Measurements from ENCODE around the gene PKD1L1. TPM values are rescaled to one million over a fixed set of nuclear protein-coding genes. Genes with fewer than 3 reads are reported as not detected.
"Not testable (repeated sequence)": the region's sequence is repeated elsewhere in the genome, so short reads cannot be mapped to it uniquely, and the experiment has no call there.

The PKD1L1 gene
- polyA plus RNA-seq, 4 donors = 0.42 to 1.2 TPM; not detected in 2

- Histone ChIP-seq H3K4me1 (ENCODE audit: control insufficient read depth in 3 of 3, insufficient read depth in 2 of 3, low read depth in 1 of 3, low read length in 2 of 3) (peaks cover 2 to 27% (median 2%) of the 10 kb centered on the region in 3 donors), H3K9me3 (ENCODE audit: control insufficient read depth in 2 of 2, insufficient read depth in 1 of 2, low read depth in 1 of 2, low read length in 1 of 2) (no peaks in the 10 kb centered on the region), H3K27me3 (ENCODE audit: control insufficient read depth in 3 of 3, insufficient read depth in 3 of 3, low read length in 3 of 3) (no peaks in the 10 kb centered on the region), H3K27ac (ENCODE audit: low read depth in 1 of 3, low read length in 2 of 3) (no peak overlapping the region), H3K36me3 (ENCODE audit: control insufficient read depth in 3 of 3, insufficient read depth in 2 of 3, low read depth in 1 of 3, low read length in 3 of 3) (no peaks in the 10 kb centered on the region), H3K4me3 (ENCODE audit: low read depth in 1 of 3, low read length in 3 of 3) (no peak overlapping the region)
- FAIRE-seq (no peak), DNase-seq (no peak)
- 89 to 92% (median 90%) methylated on average over 8 of the region's 8 CpGs for WGBS, 3 donors
These were observed 4.4 kb downstream of the PKD1L1 start for GRCh38 chr7:47943676-47944474.

- not testable (repeated sequence) for H3K27me3 ChIP-seq (ENCODE audit: control insufficient read depth in 3 of 3, insufficient read depth in 3 of 3, low read length in 3 of 3); H3K9me3 ChIP-seq (ENCODE audit: control insufficient read depth in 2 of 2, insufficient read depth in 1 of 2, low read depth in 1 of 2, low read length in 1 of 2); FAIRE-seq; DNase-seq; H3K27ac ChIP-seq (ENCODE audit: low read depth in 1 of 3, low read length in 2 of 3); H3K4me3 ChIP-seq (ENCODE audit: low read depth in 1 of 3, low read length in 3 of 3); H3K36me3 ChIP-seq (ENCODE audit: control insufficient read depth in 3 of 3, insufficient read depth in 2 of 3, low read depth in 1 of 3, low read length in 3 of 3)
- WGBS, 3 donors = 81 to 95% (median 84%) methylated on average over 10 of the region's 10 CpGs
- peaks cover 2 to 27% (median 2%) of the 10 kb centered on the region in 3 donors for H3K4me1 ChIP-seq (ENCODE audit: control insufficient read depth in 3 of 3, insufficient read depth in 2 of 3, low read depth in 1 of 3, low read length in 2 of 3)
These were observed 5.6 kb downstream of the PKD1L1 start for GRCh38 chr7:47942651-47943050.

- H3K9me3 ChIP-seq (ENCODE audit: control insufficient read depth in 2 of 2, insufficient read depth in 1 of 2, low read depth in 1 of 2, low read length in 1 of 2) = no peaks in the 10 kb centered on the region
- no peaks in the 10 kb centered on the region for H3K36me3 ChIP-seq (ENCODE audit: control insufficient read depth in 3 of 3, insufficient read depth in 2 of 3, low read depth in 1 of 3, low read length in 3 of 3)
- peak overlapping the region in 1 of 3 donors; percentile 36 for H3K27ac ChIP-seq (ENCODE audit: low read depth in 1 of 3, low read length in 2 of 3)
- H3K4me1 ChIP-seq (ENCODE audit: control insufficient read depth in 3 of 3, insufficient read depth in 2 of 3, low read depth in 1 of 3, low read length in 2 of 3) = peaks cover 2 to 27% (median 2%) of the 10 kb centered on the region in 3 donors
- WGBS, 3 donors = 87 to 90% (median 89%) methylated on average over 10 of the region's 10 CpGs
- DNase-seq (no peak), FAIRE-seq (no peak)
- no peak overlapping the region for H3K4me3 ChIP-seq (ENCODE audit: low read depth in 1 of 3, low read length in 3 of 3)
- no peaks in the 10 kb centered on the region for H3K27me3 ChIP-seq (ENCODE audit: control insufficient read depth in 3 of 3, insufficient read depth in 3 of 3, low read length in 3 of 3)
These were observed 6.1 kb downstream of the PKD1L1 start for GRCh38 chr7:47942132-47942531.

- H3K36me3 ChIP-seq (ENCODE audit: control insufficient read depth in 3 of 3, insufficient read depth in 2 of 3, low read depth in 1 of 3, low read length in 3 of 3) = no peaks in the 10 kb centered on the region
- H3K4me1 ChIP-seq (ENCODE audit: control insufficient read depth in 3 of 3, insufficient read depth in 2 of 3, low read depth in 1 of 3, low read length in 2 of 3) = peaks cover 2 to 23% (median 2%) of the 10 kb centered on the region in 3 donors
- no peaks in the 10 kb centered on the region for H3K9me3 ChIP-seq (ENCODE audit: control insufficient read depth in 2 of 2, insufficient read depth in 1 of 2, low read depth in 1 of 2, low read length in 1 of 2)
- no peak for FAIRE-seq
- no peaks in the 10 kb centered on the region for H3K27me3 ChIP-seq (ENCODE audit: control insufficient read depth in 3 of 3, insufficient read depth in 3 of 3, low read length in 3 of 3)
- 67 to 72% (median 68%) methylated on average over 9 of the region's 9 CpGs for WGBS, 3 donors
- no peak overlapping the region for H3K4me3 ChIP-seq (ENCODE audit: low read depth in 1 of 3, low read length in 3 of 3)
- DNase-seq = peak; percentile 14 to 28
- peak overlapping the region in 2 of 3 donors; percentile 73 to 93 for H3K27ac ChIP-seq (ENCODE audit: low read depth in 1 of 3, low read length in 2 of 3)
These were observed 7.0 kb downstream of the PKD1L1 start for GRCh38 chr7:47941136-47941844.

GRCh38 chr7:47940088-47941013 is 7.9 kb downstream of the PKD1L1 start:
- H3K4me3 ChIP-seq (ENCODE audit: low read depth in 1 of 3, low read length in 3 of 3) = no peak overlapping the region
- 33 to 59% (median 43%) methylated on average over 14 of the region's 14 CpGs for WGBS, 3 donors

GRCh38 chr7:47939425-47940036 is 8.7 kb downstream of the PKD1L1 start:
- H3K27ac ChIP-seq (ENCODE audit: low read depth in 1 of 3, low read length in 2 of 3) = peak overlapping the region; percentile 6 to 93 (median 73)
- H3K4me3 ChIP-seq (ENCODE audit: low read depth in 1 of 3, low read length in 3 of 3) = no peak overlapping the region
- DNase-seq = no peak
- no peak for FAIRE-seq
- no peaks in the 10 kb centered on the region for H3K27me3 ChIP-seq (ENCODE audit: control insufficient read depth in 3 of 3, insufficient read depth in 3 of 3, low read length in 3 of 3)
- H3K36me3 ChIP-seq (ENCODE audit: control insufficient read depth in 3 of 3, insufficient read depth in 2 of 3, low read depth in 1 of 3, low read length in 3 of 3) = no peaks in the 10 kb centered on the region
- WGBS, 3 donors = 93 to 95% (median 94%) methylated on average over 5 to 7 of the region's 7 CpGs
- peaks cover 2 to 21% (median 2%) of the 10 kb centered on the region in 3 donors for H3K4me1 ChIP-seq (ENCODE audit: control insufficient read depth in 3 of 3, insufficient read depth in 2 of 3, low read depth in 1 of 3, low read length in 2 of 3)
- H3K9me3 ChIP-seq (ENCODE audit: control insufficient read depth in 2 of 2, insufficient read depth in 1 of 2, low read depth in 1 of 2, low read length in 1 of 2) = no peaks in the 10 kb centered on the region

More at GRCh38 chr7:47940088-47941013, 7.9 kb downstream of the PKD1L1 start:
- DNase-seq (peak; percentile 82), FAIRE-seq (no peak)
- H3K27ac ChIP-seq (ENCODE audit: low read depth in 1 of 3, low read length in 2 of 3) = peak overlapping the region; percentile 6 to 93 (median 73)
- no peaks in the 10 kb centered on the region for H3K9me3 ChIP-seq (ENCODE audit: control insufficient read depth in 2 of 2, insufficient read depth in 1 of 2, low read depth in 1 of 2, low read length in 1 of 2)
- H3K36me3 ChIP-seq (ENCODE audit: control insufficient read depth in 3 of 3, insufficient read depth in 2 of 3, low read depth in 1 of 3, low read length in 3 of 3) = no peaks in the 10 kb centered on the region
- H3K27me3 ChIP-seq (ENCODE audit: control insufficient read depth in 3 of 3, insufficient read depth in 3 of 3, low read length in 3 of 3) = no peaks in the 10 kb centered on the region
- H3K4me1 ChIP-seq (ENCODE audit: control insufficient read depth in 3 of 3, insufficient read depth in 2 of 3, low read depth in 1 of 3, low read length in 2 of 3) = peaks cover 2 to 21% (median 2%) of the 10 kb centered on the region in 3 donors

GRCh38 chr7:47938574-47939165 is 9.6 kb downstream of the PKD1L1 start:
- Histone ChIP-seq H3K9me3 (ENCODE audit: control insufficient read depth in 2 of 2, insufficient read depth in 1 of 2, low read depth in 1 of 2, low read length in 1 of 2) (no peaks in the 10 kb centered on the region), H3K27ac (ENCODE audit: low read depth in 1 of 3, low read length in 2 of 3) (no peak overlapping the region), H3K4me1 (ENCODE audit: control insufficient read depth in 3 of 3, insufficient read depth in 2 of 3, low read depth in 1 of 3, low read length in 2 of 3) (peaks cover 2 to 21% (median 2%) of the 10 kb centered on the region in 3 donors), H3K4me3 (ENCODE audit: low read depth in 1 of 3, low read length in 3 of 3) (no peak overlapping the region), H3K36me3 (ENCODE audit: control insufficient read depth in 3 of 3, insufficient read depth in 2 of 3, low read depth in 1 of 3, low read length in 3 of 3) (no peaks in the 10 kb centered on the region), H3K27me3 (ENCODE audit: control insufficient read depth in 3 of 3, insufficient read depth in 3 of 3, low read length in 3 of 3) (no peaks in the 10 kb centered on the region)
- WGBS, 3 donors = 89 to 92% (median 90%) methylated on average over 6 of the region's 6 CpGs
- DNase-seq (no peak), FAIRE-seq (no peak)

Measured in small intestine (tissue), 7 donors.